Neural cell (in vitro differentiated cells): ENCODE data around the gene HDAC9. TPM values are rescaled to one million over a fixed set of nuclear protein-coding genes. Genes with fewer than 3 reads are reported as not detected.
A peak's percentile ranks its signal among the peaks of the same experiment; 100 is the strongest.

Experiments
- H2AFZ ChIP-seq: fragments of 200-600, 300-800 bp; sonication (generic), shearing (Covaris generic); 2 replicates; pipeline ENCODE4 v1.6.0; 2014; ENCODE audit warnings: low read depth, mild to moderate bottlenecking, antibody characterized with exemption, low read length, moderate library complexity
- H3F3A ChIP-seq: fragments of 200-600 bp; shearing (Covaris generic); 2 replicates; pipeline ENCODE4 v1.6.1; 2016; ENCODE audit warnings: mild to moderate bottlenecking, moderate library complexity, mixed read lengths, antibody characterized with exemption, low read length; ENCODE audit not compliant: insufficient read depth, poor library complexity, severe bottlenecking
- H3K27ac ChIP-seq: fragments of 200-600, 300-800 bp; sonication (generic), shearing (Covaris generic); 2 replicates; pipeline ENCODE4 v1.5.1; 2014; ENCODE audit warnings: mild to moderate bottlenecking, low read length, moderate library complexity
- H3K27me3 ChIP-seq: fragments of 300-800, 200-600 bp; sonication (generic), shearing (Covaris generic); 2 replicates; pipeline ENCODE4 v1.6.0; 2014; ENCODE audit warnings: mild to moderate bottlenecking, low read depth, low read length, moderate library complexity; ENCODE audit not compliant: insufficient read depth
- H3K36me3 ChIP-seq: fragments of 300-800, 200-600 bp; sonication (generic), shearing (Covaris generic); 2 replicates; pipeline ENCODE4 v1.5.1; 2014; ENCODE audit warnings: mild to moderate bottlenecking, antibody characterized with exemption, low read length, moderate library complexity; ENCODE audit not compliant: insufficient read depth
- H3K4me2 ChIP-seq: fragments of 300-800, 200-600 bp; sonication (generic), shearing (Covaris generic); 2 replicates; pipeline ENCODE4 v1.6.0; 2014; ENCODE audit warnings: mild to moderate bottlenecking, low read length
- H3K4me3 ChIP-seq: fragments of 300-800, 200-600 bp; sonication (generic), shearing (Covaris generic); 2 replicates; pipeline ENCODE4 v1.5.1; 2014; ENCODE audit warnings: mild to moderate bottlenecking, low read length, moderate library complexity
- H3K79me2 ChIP-seq: fragments of 200-600 bp; shearing (Covaris generic); replicated peaks from 2 replicates; pipeline ENCODE4 v1.6.0; 2014; ENCODE audit warnings: mild to moderate bottlenecking, low read length, moderate library complexity; ENCODE audit not compliant: insufficient read depth
- H3K9ac ChIP-seq: fragments of 300-800, 200-600 bp; sonication (generic), shearing (Covaris generic); 2 replicates; pipeline ENCODE4 v1.6.1; 2016; ENCODE audit warnings: mild to moderate bottlenecking, low read length, mixed read lengths
- H3K9me2 ChIP-seq: fragments of 200-600 bp; shearing (Covaris generic); 2 replicates; pipeline ENCODE4 v1.6.1; 2016; ENCODE audit warnings: mild to moderate bottlenecking, low read length, mixed read lengths; ENCODE audit not compliant: insufficient read depth
- H3K9me3 ChIP-seq: fragments of 200-600, 300-800 bp; sonication (generic), shearing (Covaris generic); 2 replicates; pipeline ENCODE4 v1.6.1; 2016; ENCODE audit warnings: mild to moderate bottlenecking, mixed run types, low read length, moderate library complexity, mixed read lengths
- H4K20me1 ChIP-seq: fragments of 200-600 bp; shearing (Covaris generic); 2 replicates; pipeline ENCODE4 v1.6.1; 2016; ENCODE audit warnings: mild to moderate bottlenecking, mixed run types; ENCODE audit not compliant: insufficient read depth
- CTCF ChIP-seq: fragments of 450-650 bp; IDR thresholded peaks from 2 replicates; pipeline ENCODE4 v1.5.1; 2014; ENCODE audit warnings: antibody characterized with exemption, mild to moderate bottlenecking, moderate library complexity; ENCODE audit not compliant: poor library complexity, severe bottlenecking
- EP300 ChIP-seq: fragments of 450-650 bp; conservative IDR thresholded peaks from 2 replicates; pipeline ENCODE4 v1.6.1; 2014; ENCODE audit warnings: antibody characterized with exemption, mild to moderate bottlenecking, moderate library complexity; ENCODE audit not compliant: poor library complexity, severe bottlenecking
- EZH2 ChIP-seq: fragments of 200-600, 300-800 bp; shearing (Covaris generic), sonication (generic); IDR thresholded peaks from 2 replicates; pipeline ENCODE4 v1.6.1; 2014; ENCODE audit warnings: antibody characterized with exemption, low read length, borderline replicate concordance, mild to moderate bottlenecking; ENCODE audit not compliant: insufficient read depth, poor library complexity, severe bottlenecking
- MXI1 ChIP-seq: fragments of 450-650 bp; conservative IDR thresholded peaks from 2 replicates; pipeline ENCODE4 v1.6.1; 2014; ENCODE audit warnings: antibody characterized with exemption, mild to moderate bottlenecking; ENCODE audit not compliant: poor library complexity, severe bottlenecking
- POLR2AphosphoS5 ChIP-seq: IDR thresholded peaks from 2 replicates; pipeline ENCODE4 v1.6.1; 2012
- RAD21 ChIP-seq: fragments of 450-650 bp; conservative IDR thresholded peaks from 2 replicates; pipeline ENCODE4 v1.6.1; 2014; ENCODE audit warnings: antibody characterized with exemption, mild to moderate bottlenecking, moderate library complexity
- REST ChIP-seq: IDR thresholded peaks from 2 replicates; pipeline ENCODE4 v1.6.1; 2012; ENCODE audit warnings: borderline replicate concordance
- SMC3 ChIP-seq: fragments of 450-650 bp; conservative IDR thresholded peaks from 2 replicates; pipeline ENCODE4 v1.6.1; 2014; ENCODE audit warnings: antibody characterized with exemption, mild to moderate bottlenecking, moderate library complexity; ENCODE audit not compliant: poor library complexity
- TAF1 ChIP-seq: IDR thresholded peaks from 2 replicates; pipeline ENCODE4 v1.6.1; 2012; ENCODE audit warnings: low read depth
- polyA plus RNA-seq: library from polyadenylated mRNA; depleted of rRNA; stranded (reverse); fragments of >200 nt; gene quantifications from 2 replicates; pipeline ENCODE4 v1.2.3, GENCODE V29; 2014

Gene HDAC9
- polyA plus RNA-seq, 1 donor from 2014 or later, result 15.9 TPM

GRCh38 chr7:18834577-18834976, 339.0 kb downstream of the HDAC9 start:
- Histone ChIP-seq H4K20me1 (no peaks in the 10 kb centered on the region), H3K9me2 (no peaks in the 10 kb centered on the region), H3K27ac (no peak overlapping the region), H3K79me2 (no peaks in the 10 kb centered on the region), H3F3A (no peaks in the 10 kb centered on the region), H3K4me3 (no peak overlapping the region), H3K36me3 (no peaks in the 10 kb centered on the region), H3K9ac (no peak overlapping the region), H3K4me2 (no peak overlapping the region), H2AFZ (no peak overlapping the region), H3K27me3 (no peaks in the 10 kb centered on the region), H3K9me3 (no peaks in the 10 kb centered on the region)
- TF ChIP-seq CTCF (no peak), POLR2AphosphoS5 (no peak), MXI1 (no peak), EP300 (no peak), SMC3 (no peak), RAD21 (no peak), TAF1 (no peak), EZH2 (no peak), REST (no peak)

GRCh38 chr7:18835001-18835690, 339.6 kb downstream of the HDAC9 start:
- H2AFZ ChIP-seq, result no peak overlapping the region
- H3K79me2 ChIP-seq, result no peaks in the 10 kb centered on the region
- no peaks in the 10 kb centered on the region for H3K9me2 ChIP-seq
- peak overlapping the region; percentile 9 for H3K4me3 ChIP-seq
- no peak overlapping the region for H3K9ac ChIP-seq
- TF ChIP-seq MXI1 (no peak), POLR2AphosphoS5 (peak; percentile 22)
- no peak overlapping the region for H3K4me2 ChIP-seq
- H3K27ac ChIP-seq, result no peak overlapping the region
- no peaks in the 10 kb centered on the region for H3K9me3 ChIP-seq
- no peaks in the 10 kb centered on the region for H3K27me3 ChIP-seq
- H4K20me1 ChIP-seq, result no peaks in the 10 kb centered on the region
- no peaks in the 10 kb centered on the region for H3F3A ChIP-seq
- H3K36me3 ChIP-seq, result no peaks in the 10 kb centered on the region
